Skin epidermis (tissue), 12 donors: ENCODE results near the gene TMEM151A.

Experiments
- H3K27ac ChIP-seq, 21 experiments: fragments of 200-600 bp; sonication (generic) in 11 of 21; one replicate each; pipeline ENCODE4 v1.5.0; 2020; ENCODE audit warnings: mild to moderate bottlenecking in 3 of 21, inconsistent platforms in 2 of 21, moderate library complexity in 2 of 21
- H3K4me3 ChIP-seq, 7 experiments: fragments of 200-600 bp; sonication (generic) in 2 of 7; one replicate each; pipeline ENCODE4 v1.5.0; 2020; ENCODE audit warnings: inconsistent platforms in 2 of 7, mild to moderate bottlenecking in 2 of 7, moderate library complexity in 1 of 7

The TMEM151A gene

DNA sequence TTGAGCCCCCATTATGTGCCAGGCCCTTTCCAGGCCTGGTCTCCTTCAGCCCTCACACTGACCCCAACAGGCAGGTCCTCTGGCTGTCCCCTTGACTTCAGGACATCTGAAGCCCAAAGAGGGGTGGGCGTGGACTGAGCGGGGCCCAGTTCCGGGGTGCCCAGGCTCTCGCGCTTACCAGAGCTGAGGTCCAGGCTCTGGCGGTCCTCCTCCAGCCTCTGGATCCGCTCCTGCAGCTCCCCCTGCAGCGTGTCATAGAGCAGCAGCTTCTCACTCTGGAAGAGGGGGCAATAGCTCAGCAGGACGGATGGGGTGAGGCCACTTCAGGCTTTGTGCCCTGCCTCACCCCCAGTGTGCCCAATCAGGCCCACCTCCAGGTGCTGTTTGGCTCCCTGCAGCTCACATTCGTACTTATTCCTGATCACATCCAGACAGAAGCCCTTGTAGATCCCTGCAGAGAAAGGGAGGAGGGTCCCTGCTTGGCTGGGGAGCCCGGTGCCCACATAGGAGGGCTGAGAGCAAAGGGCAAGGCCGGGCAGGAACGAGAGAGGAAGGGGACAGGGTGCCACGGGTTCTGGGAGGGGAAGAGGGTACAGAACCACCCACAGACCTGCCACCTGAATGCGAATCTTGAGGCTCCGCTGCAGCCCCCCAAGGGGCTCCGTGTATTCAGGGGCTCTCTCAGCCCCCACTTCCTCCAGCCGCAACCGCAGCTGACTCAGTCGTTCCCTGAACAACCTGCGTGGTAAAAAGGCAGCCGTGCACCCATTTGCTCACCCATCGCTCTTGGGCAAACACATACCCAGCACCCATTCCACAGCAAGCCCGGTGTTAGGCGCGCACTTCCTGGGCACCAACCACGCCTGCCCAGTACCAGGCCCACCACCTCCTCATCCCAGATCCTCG lies 49.2 kb downstream of the TMEM151A start:
- H3K27ac ChIP-seq, result peak overlapping the region in 1 of 21 experiments; percentile 27
- no peak overlapping the region for H3K4me3 ChIP-seq

GRCh38 chr11:66341502-66342126 lies 49.9 kb downstream of the TMEM151A start:
- Histone ChIP-seq H3K27ac (no peak overlapping the region), H3K4me3 (no peak overlapping the region)

GRCh38 chr11:66343176-66343575 lies 51.5 kb downstream of the TMEM151A start:
- Histone ChIP-seq H3K27ac (no peak overlapping the region), H3K4me3 (no peak overlapping the region)

DNA sequence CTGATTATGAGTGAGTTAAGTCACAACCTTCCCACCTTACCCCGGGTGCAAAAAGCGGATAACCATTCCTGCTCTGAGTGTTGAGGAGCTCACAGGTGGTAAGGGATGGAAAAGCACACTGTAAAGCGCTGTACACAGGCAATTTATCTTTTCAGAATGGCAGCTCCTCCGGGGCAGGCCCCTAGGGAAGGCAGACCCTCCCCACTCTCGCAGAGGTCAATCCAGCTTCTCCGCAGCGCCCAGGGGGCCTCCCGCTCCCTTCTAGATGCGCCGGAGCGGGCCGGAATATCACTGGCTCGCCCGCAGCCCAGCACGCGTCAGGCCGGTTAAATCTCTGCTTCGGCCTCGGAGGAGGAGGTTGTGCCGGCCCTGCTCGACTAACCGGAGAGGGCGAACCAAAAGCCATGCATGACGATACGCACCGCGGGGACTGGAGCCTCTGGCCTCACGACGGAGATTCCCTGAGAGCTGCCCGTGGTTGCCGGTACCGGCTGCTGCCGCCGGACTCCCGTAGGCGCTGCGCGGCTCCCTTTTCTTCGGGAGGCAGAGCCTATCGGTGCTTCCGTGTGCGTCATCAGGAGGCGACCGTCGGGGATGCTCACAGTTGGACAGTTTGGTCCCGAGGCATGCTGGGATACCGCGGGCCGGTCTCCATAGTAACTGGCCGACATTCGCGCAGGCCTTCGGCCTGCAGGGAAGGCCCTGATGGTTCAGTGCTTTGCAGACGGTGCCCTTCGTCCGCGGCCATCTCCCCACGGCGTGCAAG lies 53.0 kb downstream of the TMEM151A start, which contains the start of gene BRMS1:
BRMS1 (minus strand) TSS at position 555 of the 766 bp plus-strand sequence. CDS start 2,870 bp downstream, outside the sequence.
- peak within 1 kb of the TSS; percentile 80 to 98 (median 85) for H3K4me3 ChIP-seq
- H3K27ac ChIP-seq, result peak within 1 kb of the TSS; percentile 41 to 94 (median 84)

GRCh38 chr11:66345316-66345649 lies 53.6 kb downstream of the TMEM151A start:
- peak overlapping the region; percentile 80 to 98 (median 85) for H3K4me3 ChIP-seq
- peak overlapping the region in 20 of 21 experiments; percentile 67 to 94 (median 84) for H3K27ac ChIP-seq
